CD8-positive, alpha-beta memory T cell (primary cell): ENCODE data around the gene ARHGAP26. TPM values are rescaled to one million over a fixed set of nuclear protein-coding genes. Genes with fewer than 3 reads are reported as not detected.
"Not testable (repeated sequence)": the region's sequence is repeated elsewhere in the genome, so short reads cannot be mapped to it uniquely, and the experiment has no call there.

Experiments used
- CTCF ChIA-PET: fragments of 350-600 bp; sonication (Branson Sonifier 250); formaldehyde crosslinking; loops from one replicate; lab custom pipeline; 2021; ENCODE audit warnings: antibody characterized with exemption; lab: Charles Lee
- POLR2A ChIA-PET: fragments of 350-600 bp; sonication (Branson Sonifier 250); formaldehyde crosslinking; loops from one replicate; lab custom pipeline; 2021; ENCODE audit warnings: antibody characterized with exemption; lab: Charles Lee
- DNase-seq, 5 donors: peaks; one replicate each; pipeline versions ENCODE4 v3.0.0 to v3.0.0-alpha.2; 2020 to 2022; ENCODE audit warnings: mixed read lengths in 1 of 5
- H3K27ac ChIP-seq: one replicate; pipeline ENCODE4 v1.7.0; 2013; ENCODE audit warnings: low read depth, mild to moderate bottlenecking, low read length, moderate library complexity
- H3K27me3 ChIP-seq: 2 replicates; pipeline ENCODE4 v1.7.0; 2013; ENCODE audit warnings: low read length, mild to moderate bottlenecking; ENCODE audit not compliant: insufficient read depth, poor library complexity, severe bottlenecking
- H3K36me3 ChIP-seq: 2 replicates; pipeline ENCODE4 v1.7.0; 2013; ENCODE audit warnings: mild to moderate bottlenecking, low read length, moderate library complexity; ENCODE audit not compliant: insufficient read depth
- H3K4me1 ChIP-seq: 2 replicates; pipeline ENCODE4 v1.7.0; 2013; ENCODE audit warnings: mild to moderate bottlenecking, low read length, moderate library complexity; ENCODE audit not compliant: insufficient read depth
- H3K4me3 ChIP-seq: 2 replicates; pipeline ENCODE4 v1.7.0; 2013; ENCODE audit warnings: mild to moderate bottlenecking, low read length
- H3K9me3 ChIP-seq: 2 replicates; pipeline ENCODE4 v1.7.0; 2013; ENCODE audit warnings: mild to moderate bottlenecking, low read length
- H3K27ac Mint-ChIP-seq, 8 donors: one replicate each; pipeline ENCODE4 v1.8.0; 2020 to 2021; ENCODE audit warnings: mixed read lengths in 8 of 8, mild to moderate bottlenecking in 6 of 8, inconsistent platforms in 3 of 8, moderate library complexity in 3 of 8
- H3K27me3 Mint-ChIP-seq, 2 donors: one replicate each; pipeline ENCODE4 v1.8.0; 2020 to 2021; ENCODE audit warnings: mixed read lengths in 2 of 2, mild to moderate bottlenecking in 1 of 2, moderate library complexity in 1 of 2
- H3K36me3 Mint-ChIP-seq, 3 donors: one replicate each; pipeline ENCODE4 v1.8.0; 2020 to 2021; ENCODE audit warnings: mixed read lengths in 3 of 3, inconsistent platforms in 1 of 3, mild to moderate bottlenecking in 1 of 3
- H3K4me1 Mint-ChIP-seq, 3 donors: one replicate each; pipeline ENCODE4 v1.8.0; 2020 to 2021; ENCODE audit warnings: mixed read lengths in 3 of 3, inconsistent platforms in 1 of 3, mild to moderate bottlenecking in 1 of 3
- H3K4me3 Mint-ChIP-seq, 7 donors: one replicate each; pipeline ENCODE4 v1.8.0; 2020 to 2021; ENCODE audit warnings: mixed read lengths in 7 of 7, mild to moderate bottlenecking in 6 of 7, moderate library complexity in 4 of 7, inconsistent platforms in 2 of 7
- H3K9me3 Mint-ChIP-seq, 5 donors: one replicate each; pipeline ENCODE4 v1.8.0; 2020 to 2022; ENCODE audit warnings: mixed read lengths in 5 of 5, mild to moderate bottlenecking in 3 of 5, moderate library complexity in 2 of 5, inconsistent platforms in 1 of 5
- polyA plus RNA-seq: library from polyadenylated mRNA; unstranded; fragments of 300-500 nt; fragmentation: Illumina TruSeq; gene quantifications from one replicate; pipeline ENCODE4 v1.2.3, GENCODE V29; 2021
- total RNA-seq, 2 experiments: library from RNA; stranded (reverse); gene quantifications; one replicate each; pipeline ENCODE4 v1.2.3, GENCODE V29; 2021

ARHGAP26 gene
- total and polyA plus RNA-seq, 3 experiments from 2014 or later: 16.7 to 37.1 (median 19.7) TPM

DNA sequence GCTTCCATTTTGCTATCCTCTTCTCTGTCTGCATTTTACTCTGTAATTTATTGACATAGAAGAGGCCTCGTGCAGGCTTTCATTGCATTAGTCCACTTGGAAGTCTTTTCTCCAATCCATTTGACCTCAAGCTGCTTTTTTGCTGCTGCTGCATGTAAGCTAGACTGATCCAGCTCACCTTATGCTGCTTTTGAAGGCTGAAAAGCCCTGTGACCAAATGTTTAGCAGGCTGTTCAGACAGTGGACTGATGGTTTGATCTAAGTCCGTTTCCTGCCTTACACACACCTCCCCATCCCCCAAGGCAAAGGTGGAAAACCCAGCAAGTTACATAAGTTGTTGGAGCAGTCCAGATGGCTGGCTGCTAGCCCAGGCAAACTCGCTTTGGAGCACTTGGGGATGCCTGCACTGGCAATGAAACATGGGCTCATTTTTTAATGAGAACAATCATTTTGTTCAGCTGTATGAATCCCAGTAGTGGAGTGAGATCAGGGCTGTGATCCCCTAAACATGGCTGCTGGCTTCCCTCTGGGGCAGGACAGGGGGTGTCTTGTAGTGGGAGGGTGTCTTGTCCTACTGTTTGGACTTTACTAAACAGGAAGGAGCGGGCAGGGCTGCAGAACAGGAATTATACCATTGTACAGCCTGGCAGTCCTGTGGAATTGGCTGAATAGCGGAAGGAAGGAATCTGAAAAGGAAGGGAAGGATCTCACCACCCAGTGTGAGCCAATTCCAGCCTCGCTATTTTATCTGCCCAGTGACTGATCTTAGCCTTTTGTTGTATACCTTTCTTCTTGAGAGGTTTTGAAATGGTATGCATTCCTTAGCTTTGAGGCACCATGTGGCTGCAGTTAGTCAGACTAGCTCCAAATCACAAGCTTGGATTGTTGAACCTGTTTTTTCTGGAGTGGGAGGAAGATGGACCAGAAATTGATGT, 212.0 kb downstream of the ARHGAP26 start:
- H3K27ac ChIP-seq: no peak overlapping the region

DNA sequence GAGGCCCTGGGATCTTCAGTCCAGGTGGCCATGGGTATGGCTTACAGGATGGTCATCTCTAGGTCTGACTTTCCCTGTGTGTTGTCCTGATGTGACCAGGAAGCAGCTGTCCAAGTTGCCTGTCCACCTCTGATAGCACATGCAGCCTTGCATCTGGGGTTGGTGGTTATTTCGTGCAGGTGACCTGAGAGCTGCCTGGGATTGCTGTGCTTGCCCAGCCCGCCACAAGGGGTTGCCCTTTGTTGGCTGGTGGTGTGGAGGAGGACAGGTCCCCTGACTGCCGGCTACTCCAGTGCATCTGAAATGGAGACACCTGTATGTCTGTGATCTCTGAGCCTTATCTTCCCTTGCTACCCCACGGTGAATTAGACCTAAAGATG, 212.6 kb downstream of the ARHGAP26 start:
- Histone ChIP-seq H3K4me1 (peaks cover 49% of the 10 kb centered on the region), H3K27me3 (no peaks in the 10 kb centered on the region), H3K27ac (no peak overlapping the region), H3K9me3 (no peaks in the 10 kb centered on the region), H3K36me3 (no peaks in the 10 kb centered on the region), H3K4me3 (no peak overlapping the region)
- ChIA-PET CTCF (interaction anchor here (1.8 kb wide), 2 partner anchors 14 to 20 kb away, joined by 5 to 13 read pairs; no protein-coding TSS in a partner anchor), POLR2A (interaction anchor here (1.4 to 1.8 kb wide), 2 partner anchors 15 to 21 kb away, joined by 3 to 6 read pairs; no protein-coding TSS in a partner anchor)
- H3K36me3 Mint-ChIP-seq: peaks cover 2 to 14% (median 5%) of the 10 kb centered on the region in 3 donors
- no peak for DNase-seq
- H3K27me3 Mint-ChIP-seq: no peaks in the 10 kb centered on the region
- H3K4me3 Mint-ChIP-seq: peak overlapping the region in 1 of 7 donors; percentile 46
- H3K4me1 Mint-ChIP-seq: peaks cover 68 to 75% (median 75%) of the 10 kb centered on the region in 3 donors
- peaks cover 0 to 9% (median 8%) of the 10 kb centered on the region in 5 donors for H3K9me3 Mint-ChIP-seq
- peak overlapping the region; percentile 58 to 98 (median 92) for H3K27ac Mint-ChIP-seq

More for the DNA sequence above, 212.0 kb downstream of the ARHGAP26 start:
- POLR2A ChIA-PET: interaction anchor here (0.7 to 1.8 kb wide), 3 partner anchors 16 to 21 kb away, joined by 3 to 6 read pairs (median 4); no protein-coding TSS in a partner anchor
- peaks cover 74 to 81% (median 80%) of the 10 kb centered on the region in 3 donors for H3K4me1 Mint-ChIP-seq
- peaks cover 2 to 20% (median 5%) of the 10 kb centered on the region in 3 donors for H3K36me3 Mint-ChIP-seq
- H3K9me3 Mint-ChIP-seq: peaks cover 0 to 8% (median 7%) of the 10 kb centered on the region in 5 donors
- Histone ChIP-seq H3K36me3 (no peaks in the 10 kb centered on the region), H3K4me1 (peaks cover 56% of the 10 kb centered on the region), H3K27me3 (no peaks in the 10 kb centered on the region), H3K4me3 (no peak overlapping the region), H3K9me3 (no peaks in the 10 kb centered on the region)
- peak overlapping the region; percentile 83 to 99 (median 94) for H3K27ac Mint-ChIP-seq
- H3K27me3 Mint-ChIP-seq: no peaks in the 10 kb centered on the region
- peak overlapping the region; percentile 6 to 78 (median 42) for H3K4me3 Mint-ChIP-seq
- CTCF ChIA-PET: interaction anchor here (1.8 kb wide), 2 partner anchors 15 to 21 kb away, joined by 5 to 13 read pairs; no protein-coding TSS in a partner anchor
- DNase-seq: no peak

DNA sequence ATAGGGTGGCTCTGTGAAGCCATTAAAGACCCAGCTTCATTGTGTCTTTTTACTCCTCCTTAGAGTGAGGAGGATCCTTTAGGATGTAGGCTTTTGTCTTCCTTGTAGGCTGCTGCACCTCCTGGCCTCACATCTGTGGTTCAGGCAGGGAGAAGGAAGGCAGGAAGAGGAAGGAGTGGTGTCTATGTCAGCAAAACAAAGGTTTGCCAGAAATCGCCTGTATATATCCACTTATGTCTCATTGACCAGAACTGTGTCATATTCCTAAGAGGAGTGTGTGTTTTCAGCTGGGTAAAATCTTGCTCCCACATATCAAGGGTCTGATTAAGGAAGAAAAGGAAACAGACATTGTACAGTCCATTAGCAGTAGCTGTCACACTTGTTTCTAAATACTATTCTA, 213.8 kb downstream of the ARHGAP26 start:
- Mint-ChIP-seq H3K4me1 (peaks cover 65 to 73% (median 71%) of the 10 kb centered on the region in 3 donors), H3K27me3 (no peaks in the 10 kb centered on the region), H3K36me3 (peaks cover 8 to 24% (median 13%) of the 10 kb centered on the region in 3 donors), H3K9me3 (peaks cover 6 to 18% (median 15%) of the 10 kb centered on the region in 5 donors), H3K4me3 (peak overlapping the region in 1 of 7 donors; percentile 37), H3K27ac (peak overlapping the region; percentile 11 to 93 (median 76))
- peaks cover 38% of the 10 kb centered on the region for H3K4me1 ChIP-seq
- no peak for DNase-seq
- no peak overlapping the region for H3K4me3 ChIP-seq
- H3K27ac ChIP-seq: no peak overlapping the region
- H3K9me3 ChIP-seq: no peaks in the 10 kb centered on the region
- CTCF ChIA-PET: interaction anchor here (1.5 to 2.1 kb wide), 2 partner anchors 18 to 25 kb away, joined by 7 to 10 read pairs; no protein-coding TSS in a partner anchor
- no peaks in the 10 kb centered on the region for H3K36me3 ChIP-seq
- POLR2A ChIA-PET: no interaction called here
- H3K27me3 ChIP-seq: no peaks in the 10 kb centered on the region

DNA sequence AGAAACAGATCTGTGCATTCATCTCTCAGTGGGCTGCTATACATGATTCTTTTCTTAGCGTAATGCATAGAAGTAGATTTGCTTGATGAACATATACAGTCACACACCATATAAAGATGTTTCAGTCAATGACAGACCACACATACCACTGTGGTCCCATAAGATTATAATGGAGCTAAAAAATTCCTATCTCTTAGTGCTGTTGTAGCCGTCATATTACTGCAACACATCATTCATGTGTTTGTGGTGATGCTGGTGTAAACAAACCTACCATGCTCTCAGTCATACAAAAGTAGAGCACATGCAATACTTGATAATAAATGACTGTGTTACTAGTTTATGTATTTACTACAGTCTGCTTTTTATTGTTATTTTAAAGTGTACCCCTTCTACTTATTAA, 214.3 kb downstream of the ARHGAP26 start:
- POLR2A ChIA-PET: no interaction called here
- peaks cover 8 to 29% (median 16%) of the 10 kb centered on the region in 3 donors for H3K36me3 Mint-ChIP-seq
- peaks cover 33% of the 10 kb centered on the region for H3K4me1 ChIP-seq
- DNase-seq: no peak
- H3K27ac Mint-ChIP-seq: peak overlapping the region in 5 of 8 donors; percentile 8 to 90 (median 81)
- no peaks in the 10 kb centered on the region for H3K27me3 ChIP-seq
- no peak overlapping the region for H3K4me3 Mint-ChIP-seq
- H3K4me3 ChIP-seq: no peak overlapping the region
- H3K27ac ChIP-seq: no peak overlapping the region
- CTCF ChIA-PET: interaction anchor here (1.5 to 2.1 kb wide), 2 partner anchors 18 to 24 kb away, joined by 7 to 10 read pairs; no protein-coding TSS in a partner anchor
- no peaks in the 10 kb centered on the region for H3K27me3 Mint-ChIP-seq
- no peaks in the 10 kb centered on the region for H3K36me3 ChIP-seq
- H3K4me1 Mint-ChIP-seq: peaks cover 61 to 67% (median 66%) of the 10 kb centered on the region in 3 donors
- H3K9me3 Mint-ChIP-seq: peaks cover 11 to 23% (median 20%) of the 10 kb centered on the region in 5 donors
- H3K9me3 ChIP-seq: no peaks in the 10 kb centered on the region

DNA sequence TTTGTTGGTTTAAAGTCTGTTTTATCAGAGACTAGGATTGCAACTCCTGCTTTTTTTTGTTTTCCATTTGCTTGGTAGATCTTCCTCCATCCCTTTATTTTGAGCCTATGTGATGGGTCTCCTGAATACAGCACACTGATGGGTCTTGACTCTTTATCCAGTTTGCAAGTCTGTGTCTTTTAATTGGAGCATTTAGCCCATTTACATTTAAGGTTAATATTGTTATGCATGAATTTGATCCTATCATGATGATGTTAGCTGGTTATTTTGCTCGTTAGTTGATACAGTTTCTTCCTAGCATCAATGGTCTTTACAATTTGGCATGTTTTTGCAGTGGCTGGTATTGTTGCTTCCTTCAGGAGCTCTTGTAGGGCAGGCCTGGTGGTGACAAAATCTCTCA, 219.1 kb downstream of the ARHGAP26 start:
- H3K36me3 ChIP-seq, DNase-seq, H3K4me3 Mint-ChIP-seq, H3K4me1 ChIP-seq, H3K27ac ChIP-seq, H3K27me3 Mint-ChIP-seq, POLR2A ChIA-PET, H3K9me3 ChIP-seq, H3K4me3 ChIP-seq, H3K27me3 ChIP-seq: not testable (repeated sequence)
- H3K36me3 Mint-ChIP-seq: peaks cover 19 to 58% (median 34%) of the 10 kb centered on the region in 3 donors
- H3K27ac Mint-ChIP-seq: peak overlapping the region in 3 of 8 donors; percentile 11 to 70 (median 69)
- H3K4me1 Mint-ChIP-seq: peaks cover 53 to 56% (median 53%) of the 10 kb centered on the region in 3 donors
- CTCF ChIA-PET: interaction anchor here (1.2 to 1.5 kb wide), 2 partner anchors 13 to 14 kb away, joined by 3 read pairs; no protein-coding TSS in a partner anchor
- peaks cover 13 to 48% (median 33%) of the 10 kb centered on the region in 5 donors for H3K9me3 Mint-ChIP-seq

DNA sequence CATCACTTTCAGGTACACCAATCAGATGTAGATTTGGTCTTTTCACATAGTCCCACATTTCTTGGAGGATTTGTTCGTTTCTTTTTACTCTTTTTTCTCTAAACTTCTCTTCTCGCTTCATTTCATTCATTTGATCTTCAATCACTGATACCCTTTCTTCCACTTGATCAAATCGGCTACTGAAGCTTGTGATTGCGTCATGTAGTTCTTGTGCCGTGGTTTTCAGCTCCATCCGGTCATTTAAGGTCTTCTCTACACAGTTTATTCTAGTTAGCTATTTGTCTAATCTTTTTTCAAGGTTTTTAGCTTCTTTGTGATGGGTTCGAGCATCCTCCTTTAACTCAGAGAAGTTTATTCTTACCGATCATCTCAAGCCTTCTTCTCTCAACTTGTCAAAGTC, 219.9 kb downstream of the ARHGAP26 start:
- peaks cover 13 to 48% (median 33%) of the 10 kb centered on the region in 5 donors for H3K9me3 Mint-ChIP-seq

DNA sequence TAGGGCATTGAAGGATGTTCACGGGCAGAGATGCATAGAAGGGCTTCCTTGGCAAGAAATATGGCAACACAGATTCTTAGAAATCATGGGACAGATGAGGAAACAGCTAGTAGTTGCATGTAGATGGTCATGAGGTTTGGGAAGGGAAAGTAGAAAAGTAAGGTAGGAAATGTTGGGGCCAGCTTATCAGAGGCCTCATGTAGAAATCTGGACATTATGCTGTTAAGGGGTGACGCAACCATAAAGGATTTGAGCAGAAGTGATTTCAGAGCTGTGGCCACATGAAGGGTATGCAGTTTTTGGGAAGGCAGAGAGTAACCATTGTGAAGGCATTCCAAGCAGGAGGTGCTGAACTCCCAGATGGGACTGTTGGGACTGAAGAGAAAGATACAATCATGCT, 224.0 kb downstream of the ARHGAP26 start:
- H3K4me3 ChIP-seq: no peak overlapping the region

More for the DNA sequence above, 219.9 kb downstream of the ARHGAP26 start:
- not testable (repeated sequence) for H3K4me3 ChIP-seq, H3K27ac ChIP-seq, H3K27me3 ChIP-seq, DNase-seq, H3K9me3 ChIP-seq, H3K27me3 Mint-ChIP-seq, H3K36me3 ChIP-seq
- H3K27ac Mint-ChIP-seq: peak overlapping the region in 4 of 8 donors; percentile 58 to 97 (median 72)
- ChIA-PET CTCF (interaction anchor here (1.2 to 1.4 kb wide), 2 partner anchors 15 to 18 kb away, joined by 3 read pairs; no protein-coding TSS in a partner anchor), POLR2A (interaction anchor here (1.0 to 1.4 kb wide), 2 partner anchors 13 kb away, joined by 3 to 7 read pairs; no protein-coding TSS in a partner anchor)
- H3K4me1 ChIP-seq: peaks cover 13% of the 10 kb centered on the region
- peaks cover 19 to 56% (median 36%) of the 10 kb centered on the region in 3 donors for H3K36me3 Mint-ChIP-seq
- H3K4me1 Mint-ChIP-seq: peaks cover 53 to 56% (median 54%) of the 10 kb centered on the region in 3 donors
- peak overlapping the region in 2 of 7 donors; percentile 38 to 72 for H3K4me3 Mint-ChIP-seq

More for the DNA sequence above, 224.0 kb downstream of the ARHGAP26 start:
- POLR2A ChIA-PET: interaction anchor here (1.2 kb wide), 1 partner anchor 8 kb away, joined by 6 read pairs; no protein-coding TSS in a partner anchor
- H3K4me3 Mint-ChIP-seq: peak overlapping the region in 6 of 7 donors; percentile 2 to 88 (median 28)
- H3K27me3 Mint-ChIP-seq: no peaks in the 10 kb centered on the region
- H3K27ac ChIP-seq: no peak overlapping the region
- peaks cover 2 to 28% (median 14%) of the 10 kb centered on the region in 5 donors for H3K9me3 Mint-ChIP-seq
- no peaks in the 10 kb centered on the region for H3K9me3 ChIP-seq
- CTCF ChIA-PET: interaction anchor here (2.4 kb wide), 1 partner anchor 9 kb away, joined by 10 read pairs; no protein-coding TSS in a partner anchor
- H3K4me1 ChIP-seq: peaks cover 32% of the 10 kb centered on the region
- no peaks in the 10 kb centered on the region for H3K36me3 ChIP-seq
- no peaks in the 10 kb centered on the region for H3K27me3 ChIP-seq
- H3K36me3 Mint-ChIP-seq: peaks cover 12 to 40% (median 22%) of the 10 kb centered on the region in 3 donors
- H3K27ac Mint-ChIP-seq: peak overlapping the region; percentile 37 to 95 (median 78)
- H3K4me1 Mint-ChIP-seq: peaks cover 73 to 84% (median 81%) of the 10 kb centered on the region in 3 donors
- no peak for DNase-seq
